Osteoblast (primary cell): ENCODE results near the gene WDCP. TPM values are rescaled to one million over a fixed set of nuclear protein-coding genes. Genes with fewer than 3 reads are reported as not detected.

Experiments used
- DNase-seq: peaks from one replicate; pipeline ENCODE4 v3.0.0; 2011; ENCODE audit warnings: low spot score, mixed read lengths; ENCODE audit not compliant: insufficient read length; ENCODE audit errors: missing footprints
- H2AFZ ChIP-seq: 2 replicates; pipeline ENCODE4 v1.6.0; 2011; ENCODE audit warnings: mild to moderate bottlenecking, low read length
- H3K27ac ChIP-seq: 2 replicates; pipeline ENCODE4 v1.5.1; 2011; ENCODE audit warnings: mild to moderate bottlenecking, low read depth, low read length, moderate library complexity
- H3K27me3 ChIP-seq: 2 replicates; pipeline ENCODE4 v1.6.0; 2012; ENCODE audit warnings: mild to moderate bottlenecking, control low read depth, inconsistent platforms, low read length, moderate library complexity; ENCODE audit not compliant: insufficient read depth
- H3K36me3 ChIP-seq: 2 replicates; pipeline ENCODE4 v1.5.1; 2011; ENCODE audit warnings: mild to moderate bottlenecking, low read length, control low read depth, moderate library complexity; ENCODE audit not compliant: insufficient read depth
- H3K4me1 ChIP-seq: 2 replicates; pipeline ENCODE4 v1.5.1; 2011; ENCODE audit warnings: mild to moderate bottlenecking, low read length, control low read depth, moderate library complexity; ENCODE audit not compliant: insufficient read depth
- H3K4me2 ChIP-seq: 2 replicates; pipeline ENCODE4 v1.6.0; 2011; ENCODE audit warnings: mild to moderate bottlenecking, low read length; ENCODE audit not compliant: insufficient read depth
- H3K4me3 ChIP-seq: fragments of 200-600 bp; sonication (generic); 3 replicates; pipeline ENCODE4 v1.5.1; 2012; ENCODE audit warnings: mild to moderate bottlenecking, low read length, inconsistent platforms; ENCODE audit not compliant: insufficient read depth
- H3K79me2 ChIP-seq: 2 replicates; pipeline ENCODE4 v1.6.0; 2012; ENCODE audit warnings: mild to moderate bottlenecking, low read length, control low read depth, inconsistent platforms; ENCODE audit not compliant: insufficient read depth
- H3K9me3 ChIP-seq: 2 replicates; pipeline ENCODE4 v1.5.1; 2011; ENCODE audit warnings: low read depth, low read length, control low read depth
- H4K20me1 ChIP-seq: 2 replicates; pipeline ENCODE4 v1.6.0; 2012; ENCODE audit warnings: mild to moderate bottlenecking, low read length, control low read depth; ENCODE audit not compliant: insufficient read depth
- total RNA-seq: library from RNA; depleted of rRNA; stranded (reverse); fragments of >200 nt; gene quantifications from 2 replicates; pipeline ENCODE4 v1.2.3, GENCODE V29; 2012
- TF ChIP-seq, protein P1 (sequence below): IDR thresholded peaks from 2 replicates; pipeline ENCODE4 v1.5.1; 2011; ENCODE audit warnings: mild to moderate bottlenecking, low read depth, low read length, moderate library complexity; ENCODE audit errors: extremely low read depth

The WDCP gene
- total RNA-seq, 1 donor, result 8.3 TPM

DNA sequence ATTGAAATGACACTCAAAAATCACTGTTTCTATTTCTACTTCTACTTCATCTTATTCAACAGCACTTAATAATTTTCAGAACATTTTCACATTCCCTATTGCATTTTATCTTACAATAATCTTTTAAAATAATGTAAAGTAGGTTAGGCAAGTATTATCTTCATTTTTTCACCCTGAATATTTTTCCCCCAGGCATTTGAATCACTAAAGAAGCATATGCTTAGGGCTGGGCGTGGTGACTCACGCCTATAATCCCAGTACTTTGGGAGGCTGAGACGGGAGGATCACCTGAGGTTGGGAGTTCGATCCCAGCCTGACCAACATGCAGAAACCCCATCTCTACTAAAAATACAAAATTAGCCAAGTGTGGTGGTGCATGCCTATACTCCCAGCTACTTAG is 6.7 kb downstream of the WDCP start:
- Histone ChIP-seq H3K36me3 (peaks cover 22% of the 10 kb centered on the region), H3K79me2 (peaks cover 31% of the 10 kb centered on the region), H3K9me3 (no peaks in the 10 kb centered on the region), H3K4me1 (no peaks in the 10 kb centered on the region), H3K4me2 (no peak overlapping the region), H2AFZ (no peak overlapping the region), H4K20me1 (no peaks in the 10 kb centered on the region), H3K27ac (no peak overlapping the region), H3K27me3 (no peaks in the 10 kb centered on the region), H3K4me3 (no peak overlapping the region)
- TF ChIP-seq, protein P1, sequence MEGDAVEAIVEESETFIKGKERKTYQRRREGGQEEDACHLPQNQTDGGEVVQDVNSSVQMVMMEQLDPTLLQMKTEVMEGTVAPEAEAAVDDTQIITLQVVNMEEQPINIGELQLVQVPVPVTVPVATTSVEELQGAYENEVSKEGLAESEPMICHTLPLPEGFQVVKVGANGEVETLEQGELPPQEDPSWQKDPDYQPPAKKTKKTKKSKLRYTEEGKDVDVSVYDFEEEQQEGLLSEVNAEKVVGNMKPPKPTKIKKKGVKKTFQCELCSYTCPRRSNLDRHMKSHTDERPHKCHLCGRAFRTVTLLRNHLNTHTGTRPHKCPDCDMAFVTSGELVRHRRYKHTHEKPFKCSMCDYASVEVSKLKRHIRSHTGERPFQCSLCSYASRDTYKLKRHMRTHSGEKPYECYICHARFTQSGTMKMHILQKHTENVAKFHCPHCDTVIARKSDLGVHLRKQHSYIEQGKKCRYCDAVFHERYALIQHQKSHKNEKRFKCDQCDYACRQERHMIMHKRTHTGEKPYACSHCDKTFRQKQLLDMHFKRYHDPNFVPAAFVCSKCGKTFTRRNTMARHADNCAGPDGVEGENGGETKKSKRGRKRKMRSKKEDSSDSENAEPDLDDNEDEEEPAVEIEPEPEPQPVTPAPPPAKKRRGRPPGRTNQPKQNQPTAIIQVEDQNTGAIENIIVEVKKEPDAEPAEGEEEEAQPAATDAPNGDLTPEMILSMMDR, result no peak
- DNase-seq, result no peak

DNA sequence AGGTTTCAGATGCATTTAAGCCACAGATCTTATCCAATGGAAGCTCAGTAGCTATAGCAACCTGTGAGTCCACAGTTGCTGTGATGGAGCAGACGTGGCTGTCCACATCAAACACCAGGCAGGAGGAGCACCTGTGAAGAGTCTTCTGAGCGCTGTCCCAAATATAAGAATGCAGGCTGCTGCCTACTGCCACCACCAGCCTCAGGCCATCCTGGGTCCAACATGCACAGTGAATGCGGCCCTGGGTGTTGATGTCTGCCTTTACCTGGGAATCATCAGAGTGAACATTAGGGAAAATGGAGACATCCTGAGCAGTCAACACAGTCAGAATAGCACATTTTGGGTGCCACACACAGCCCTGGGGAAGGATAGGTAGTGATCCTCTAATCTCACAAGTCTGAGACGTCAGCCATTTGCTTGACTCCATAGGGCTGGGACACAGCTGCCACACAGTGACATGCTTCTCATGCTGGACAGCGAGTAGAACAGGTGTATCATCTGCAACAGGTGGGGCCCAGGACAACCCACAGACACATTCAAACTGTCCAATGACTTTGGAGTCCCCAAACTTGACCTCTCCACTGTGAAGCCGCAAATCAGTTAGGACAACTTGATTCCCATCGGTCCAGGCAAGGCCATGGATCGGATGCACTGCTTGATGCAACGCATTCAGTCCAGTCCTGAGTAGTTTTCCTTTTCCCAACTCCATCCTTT is 8.2 kb downstream of the WDCP start:
- Histone ChIP-seq H3K27me3 (no peaks in the 10 kb centered on the region), H3K79me2 (peaks cover 24% of the 10 kb centered on the region), H3K9me3 (no peaks in the 10 kb centered on the region), H3K4me2 (no peak overlapping the region), H4K20me1 (no peaks in the 10 kb centered on the region), H3K27ac (no peak overlapping the region), H3K4me3 (no peak overlapping the region), H2AFZ (no peak overlapping the region), H3K36me3 (peaks cover 22% of the 10 kb centered on the region), H3K4me1 (no peaks in the 10 kb centered on the region)
- TF ChIP-seq, protein P1, result no peak
- DNase-seq, result no peak

DNA sequence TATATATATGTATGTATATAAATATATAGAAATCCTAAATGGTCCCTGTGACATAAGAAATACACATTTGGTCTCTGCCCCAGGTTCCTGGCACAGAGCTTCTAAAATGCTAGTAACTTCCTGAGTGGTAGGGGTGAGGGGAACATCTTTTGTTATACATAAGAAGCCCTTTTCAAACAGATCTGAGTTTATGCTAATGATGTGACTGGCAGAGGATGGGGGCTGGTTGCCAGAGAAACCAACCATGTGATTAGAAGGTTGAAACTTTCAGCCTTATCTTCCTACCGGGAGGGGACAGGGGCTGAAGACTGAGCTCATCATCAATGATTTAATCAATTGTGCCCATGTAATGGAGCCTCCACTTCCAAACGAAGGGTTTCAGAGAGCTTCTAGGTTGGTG is 21.0 kb downstream of the WDCP start:
- no peak overlapping the region for H3K4me2 ChIP-seq
- H3K36me3 ChIP-seq, result peaks cover 27% of the 10 kb centered on the region
- no peak overlapping the region for H2AFZ ChIP-seq
- no peak overlapping the region for H3K27ac ChIP-seq
- H4K20me1 ChIP-seq, result no peaks in the 10 kb centered on the region
- no peak overlapping the region for H3K4me3 ChIP-seq
- H3K9me3 ChIP-seq, result no peaks in the 10 kb centered on the region
- H3K27me3 ChIP-seq, result no peaks in the 10 kb centered on the region
- peaks cover 2% of the 10 kb centered on the region for H3K79me2 ChIP-seq
- TF ChIP-seq, protein P1, result no peak
- H3K4me1 ChIP-seq, result peaks cover 5% of the 10 kb centered on the region
- DNase-seq, result no peak

DNA sequence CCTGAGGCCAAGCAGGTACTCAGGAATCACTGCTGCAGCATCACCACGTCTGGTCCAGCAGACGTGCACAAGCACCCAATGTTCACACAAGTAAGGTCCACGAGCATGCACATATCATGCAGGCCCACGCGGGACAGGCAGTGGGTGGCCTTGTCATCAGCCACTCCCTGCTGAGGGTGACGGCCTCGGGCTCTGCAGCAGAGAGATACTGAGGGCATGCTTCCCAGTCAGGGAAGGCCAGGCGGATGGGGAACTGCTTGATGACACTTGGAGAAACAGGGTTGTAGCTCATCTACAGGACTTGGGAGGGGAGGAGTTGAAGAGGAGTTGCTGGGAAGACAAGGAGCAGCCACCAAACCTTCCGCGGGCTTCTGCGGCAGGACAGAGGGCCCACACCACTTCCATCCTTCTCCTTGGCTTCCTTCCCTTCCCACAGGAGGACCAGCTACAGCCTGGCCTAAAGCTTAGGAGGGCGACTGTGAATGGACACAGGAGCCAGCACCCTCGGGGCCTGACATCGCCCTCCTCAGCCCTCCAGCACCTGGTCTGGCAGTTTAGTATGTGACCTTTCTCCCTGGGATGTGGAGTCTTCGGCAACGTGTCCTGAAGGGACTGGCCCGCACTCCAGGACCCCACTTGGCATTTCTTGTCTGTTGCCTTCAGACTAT is 22.1 kb downstream of the WDCP start:
- Histone ChIP-seq H3K36me3 (peaks cover 19% of the 10 kb centered on the region), H3K4me2 (no peak overlapping the region), H3K27me3 (no peaks in the 10 kb centered on the region), H3K4me3 (no peak overlapping the region), H3K4me1 (no peaks in the 10 kb centered on the region), H3K9me3 (no peaks in the 10 kb centered on the region), H3K79me2 (peaks cover 2% of the 10 kb centered on the region), H3K27ac (no peak overlapping the region), H2AFZ (no peak overlapping the region), H4K20me1 (no peaks in the 10 kb centered on the region)
- DNase-seq, result no peak
- TF ChIP-seq, protein P1, result no peak
